Measurements from ENCODE around the gene MAMSTR.

Gene MAMSTR

GRCh38 chr19:48720613-48721296, 1.2 kb upstream of the MAMSTR start (continued):
- TF ChIP-seq ZNF830 (tag by site-specific recombination; IDR thresholded peaks at IDR 0.05; ENCODE audit: low read depth) (no peak), ZNF544 (tag by site-specific recombination; IDR thresholded peaks at IDR 0.05) (no peak), SP2 (tag by site-specific recombination; IDR thresholded peaks at IDR 0.05) (peak; percentile 96), ZNF248 (tag by site-specific recombination; IDR thresholded peaks at IDR 0.05) (no peak), ZNF121 (tag by site-specific recombination; IDR thresholded peaks at IDR 0.05) (no peak), ZNF560 (tag by site-specific recombination; IDR thresholded peaks at IDR 0.05; ENCODE audit: borderline replicate concordance) (no peak), ZNF629 (tag by site-specific recombination; IDR thresholded peaks at IDR 0.05) (peak; percentile 85), SP7 (tag by site-specific recombination; IDR thresholded peaks at IDR 0.05) (peak; percentile 21; the same call in 1 of the 2 replicates), ZNF24 (tag by site-specific recombination; IDR thresholded peaks at IDR 0.05) (no peak), IKZF3 (tag by site-specific recombination; IDR thresholded peaks at IDR 0.05) (peak; percentile 76; the same call in 1 of the 2 replicates), ZNF596 (tag by site-specific recombination; IDR thresholded peaks at IDR 0.05) (no peak), ZNF292 (tag by site-specific recombination; IDR thresholded peaks at IDR 0.05; ENCODE audit: borderline replicate concordance, low read depth) (no peak), ZNF549 (tag by site-specific recombination; IDR thresholded peaks at IDR 0.05) (no peak), BCL6B (tag by site-specific recombination; IDR thresholded peaks at IDR 0.05) (no peak), ZNF221 (tag by site-specific recombination; IDR thresholded peaks at IDR 0.05; ENCODE audit: borderline replicate concordance) (no peak), ZBTB17 (tag by site-specific recombination; IDR thresholded peaks at IDR 0.05) (peak; percentile 97), ZNF658 (tag by site-specific recombination; IDR thresholded peaks at IDR 0.05) (no peak), MZF1 (tag by site-specific recombination; IDR thresholded peaks at IDR 0.05; ENCODE audit: borderline replicate concordance) (no peak), BCL11A (tag by site-specific recombination; IDR thresholded peaks at IDR 0.05; ENCODE audit: low read depth) (no peak), ZNF174 (tag by site-specific recombination; IDR thresholded peaks at IDR 0.05) (no peak), ZXDB (tag by site-specific recombination; IDR thresholded peaks at IDR 0.05) (peak; percentile 93), ZBTB49 (tag by site-specific recombination; IDR thresholded peaks at IDR 0.05; ENCODE audit: low read depth) (no peak), REST (tag by site-specific recombination; IDR thresholded peaks at IDR 0.05) (no peak; the same call in 1 of the 2 replicates), ZNF768 (tag by site-specific recombination; IDR thresholded peaks at IDR 0.05) (no peak), KLF1 (tag by site-specific recombination; IDR thresholded peaks at IDR 0.05) (peak; percentile 69), ZNF664 (tag by site-specific recombination; IDR thresholded peaks at IDR 0.05) (no peak), ZNF311 (tag by site-specific recombination; IDR thresholded peaks at IDR 0.05; ENCODE audit: borderline replicate concordance) (no peak)
- TF ChIP-seq, protein P1, sequence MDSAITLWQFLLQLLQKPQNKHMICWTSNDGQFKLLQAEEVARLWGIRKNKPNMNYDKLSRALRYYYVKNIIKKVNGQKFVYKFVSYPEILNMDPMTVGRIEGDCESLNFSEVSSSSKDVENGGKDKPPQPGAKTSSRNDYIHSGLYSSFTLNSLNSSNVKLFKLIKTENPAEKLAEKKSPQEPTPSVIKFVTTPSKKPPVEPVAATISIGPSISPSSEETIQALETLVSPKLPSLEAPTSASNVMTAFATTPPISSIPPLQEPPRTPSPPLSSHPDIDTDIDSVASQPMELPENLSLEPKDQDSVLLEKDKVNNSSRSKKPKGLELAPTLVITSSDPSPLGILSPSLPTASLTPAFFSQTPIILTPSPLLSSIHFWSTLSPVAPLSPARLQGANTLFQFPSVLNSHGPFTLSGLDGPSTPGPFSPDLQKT (IDR thresholded peaks at IDR 0.05; ENCODE audit: borderline replicate concordance, low read depth, low read length) = no peak
- TF ChIP-seq, protein P2, sequence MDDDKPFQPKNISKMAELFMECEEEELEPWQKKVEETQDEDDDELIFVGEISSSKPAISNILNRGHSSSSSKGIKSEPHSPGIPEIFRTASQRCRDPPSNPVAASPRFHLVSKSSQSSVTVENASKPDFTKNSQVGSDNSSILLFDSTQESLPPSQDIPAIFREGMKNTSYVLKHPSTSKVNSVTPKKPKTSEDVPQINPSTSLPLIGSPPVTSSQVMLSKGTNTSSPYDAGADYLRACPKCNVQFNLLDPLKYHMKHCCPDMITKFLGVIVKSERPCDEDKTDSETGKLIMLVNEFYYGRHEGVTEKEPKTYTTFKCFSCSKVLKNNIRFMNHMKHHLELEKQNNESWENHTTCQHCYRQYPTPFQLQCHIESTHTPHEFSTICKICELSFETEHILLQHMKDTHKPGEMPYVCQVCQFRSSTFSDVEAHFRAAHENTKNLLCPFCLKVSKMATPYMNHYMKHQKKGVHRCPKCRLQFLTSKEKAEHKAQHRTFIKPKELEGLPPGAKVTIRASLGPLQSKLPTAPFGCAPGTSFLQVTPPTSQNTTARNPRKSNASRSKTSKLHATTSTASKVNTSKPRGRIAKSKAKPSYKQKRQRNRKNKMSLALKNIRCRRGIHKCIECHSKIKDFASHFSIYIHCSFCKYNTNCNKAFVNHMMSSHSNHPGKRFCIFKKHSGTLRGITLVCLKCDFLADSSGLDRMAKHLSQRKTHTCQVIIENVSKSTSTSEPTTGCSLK (tag by site-specific recombination; IDR thresholded peaks at IDR 0.05) = no peak
